Activated B cell treated with CpG ODN at 0.5 μM for 24 hours (primary cell): ENCODE results near the gene ST6GALNAC4. TPM values are rescaled to one million over a fixed set of nuclear protein-coding genes. Genes with fewer than 3 reads are reported as not detected.
A peak's percentile ranks its signal among the peaks of the same experiment; 100 is the strongest.

Experiments used
- ATAC-seq: fragments of 200-7000 bp; cut with Tn5 transposase; one replicate; pipeline ENCODE4 v1.10.0; 2021; ENCODE audit warnings: low read depth, mild to moderate bottlenecking, moderate library complexity
- CTCF ChIA-PET: fragments of 350-600 bp; sonication (Branson Sonifier 250); formaldehyde crosslinking; loops from one replicate; lab custom pipeline; 2021; ENCODE audit warnings: antibody characterized with exemption; lab: Charles Lee
- POLR2A ChIA-PET: fragments of 350-600 bp; sonication (Branson Sonifier 250); formaldehyde crosslinking; loops from one replicate; lab custom pipeline; 2021; ENCODE audit warnings: antibody characterized with exemption; lab: Charles Lee
- DNase-seq: peaks from one replicate; pipeline ENCODE4 v3.0.0; 2022
- H3K27ac Mint-ChIP-seq: one replicate; pipeline ENCODE4 v1.8.0; 2020; ENCODE audit warnings: mixed read lengths
- H3K27me3 Mint-ChIP-seq: one replicate; pipeline ENCODE4 v1.8.0; 2021; ENCODE audit warnings: mixed read lengths
- H3K36me3 Mint-ChIP-seq: one replicate; pipeline ENCODE4 v1.8.0; 2021; ENCODE audit warnings: low read depth, mixed read lengths
- H3K4me1 Mint-ChIP-seq: one replicate; pipeline ENCODE4 v1.8.0; 2021; ENCODE audit warnings: mixed read lengths
- H3K4me3 Mint-ChIP-seq: one replicate; pipeline ENCODE4 v1.8.0; 2020; ENCODE audit warnings: mild to moderate bottlenecking, mixed read lengths
- H3K9me3 Mint-ChIP-seq: one replicate; pipeline ENCODE4 v1.8.0; 2020; ENCODE audit warnings: mixed read lengths
- intact Hi-C: fragments of 100-400 bp; cut with micrococcal nuclease; formaldehyde crosslinking; loops from one replicate; pipeline ENCODE4 v1.15.1; 2024
- total RNA-seq: library from RNA; stranded (reverse); gene quantifications from 2 replicates; pipeline ENCODE4 v1.2.3, GENCODE V29; 2022
- TF ChIP-seq, protein P1 (sequence below): fragments of 200-600 bp; IDR thresholded peaks from one replicate; pipeline ENCODE4 v1.8.0; 2022; ENCODE audit warnings: antibody characterized with exemption, mild to moderate bottlenecking

Gene ST6GALNAC4
- total RNA-seq, 1 donor from 2014 or later, result 85.4 TPM

DNA sequence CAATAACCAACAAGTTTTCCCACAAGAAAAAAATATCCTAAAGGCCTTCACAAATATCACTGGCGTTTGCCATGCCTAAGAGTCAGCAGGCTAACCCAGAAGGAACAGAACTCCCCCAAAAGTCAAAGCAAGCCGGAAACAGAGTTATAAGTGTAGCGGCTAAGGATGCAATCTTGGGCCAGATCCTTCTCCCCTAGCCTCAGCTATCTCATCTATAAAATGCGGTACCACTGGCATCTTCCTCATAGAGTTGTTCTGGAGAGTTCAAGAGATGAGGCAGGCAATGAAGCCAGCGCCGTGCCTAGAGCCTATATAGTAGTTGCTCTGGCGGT is 20.2 kb upstream of the ST6GALNAC4 start:
- H3K36me3 Mint-ChIP-seq, result peaks cover 46% of the 10 kb centered on the region
- no peaks in the 10 kb centered on the region for H3K27me3 Mint-ChIP-seq
- H3K4me3 Mint-ChIP-seq, result peak overlapping the region; percentile 94
- intact Hi-C loops, result loop anchor here (1.0 kb wide), 1 partner anchor 20 kb away; the partner anchor contains the start of gene ST6GALNAC4
- TF ChIP-seq, protein P1, sequence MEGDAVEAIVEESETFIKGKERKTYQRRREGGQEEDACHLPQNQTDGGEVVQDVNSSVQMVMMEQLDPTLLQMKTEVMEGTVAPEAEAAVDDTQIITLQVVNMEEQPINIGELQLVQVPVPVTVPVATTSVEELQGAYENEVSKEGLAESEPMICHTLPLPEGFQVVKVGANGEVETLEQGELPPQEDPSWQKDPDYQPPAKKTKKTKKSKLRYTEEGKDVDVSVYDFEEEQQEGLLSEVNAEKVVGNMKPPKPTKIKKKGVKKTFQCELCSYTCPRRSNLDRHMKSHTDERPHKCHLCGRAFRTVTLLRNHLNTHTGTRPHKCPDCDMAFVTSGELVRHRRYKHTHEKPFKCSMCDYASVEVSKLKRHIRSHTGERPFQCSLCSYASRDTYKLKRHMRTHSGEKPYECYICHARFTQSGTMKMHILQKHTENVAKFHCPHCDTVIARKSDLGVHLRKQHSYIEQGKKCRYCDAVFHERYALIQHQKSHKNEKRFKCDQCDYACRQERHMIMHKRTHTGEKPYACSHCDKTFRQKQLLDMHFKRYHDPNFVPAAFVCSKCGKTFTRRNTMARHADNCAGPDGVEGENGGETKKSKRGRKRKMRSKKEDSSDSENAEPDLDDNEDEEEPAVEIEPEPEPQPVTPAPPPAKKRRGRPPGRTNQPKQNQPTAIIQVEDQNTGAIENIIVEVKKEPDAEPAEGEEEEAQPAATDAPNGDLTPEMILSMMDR, result no peak
- no peaks in the 10 kb centered on the region for H3K9me3 Mint-ChIP-seq
- DNase-seq (no peak), ATAC-seq (no peak)
- peaks cover 36% of the 10 kb centered on the region for H3K4me1 Mint-ChIP-seq
- POLR2A ChIA-PET, result interaction anchor here (0.7 to 1.6 kb wide), 9 partner anchors 13 to 191 kb away, joined by 3 to 7 read pairs (median 4); partner anchors contain the start of genes EEIG1, PTGES2 and SLC25A25
- peak overlapping the region; percentile 94 for H3K27ac Mint-ChIP-seq
- CTCF ChIA-PET, result interaction anchor here (0.6 to 1.0 kb wide), 2 partner anchors 16 to 450 kb away, joined by 4 to 6 read pairs; no protein-coding TSS in a partner anchor

DNA sequence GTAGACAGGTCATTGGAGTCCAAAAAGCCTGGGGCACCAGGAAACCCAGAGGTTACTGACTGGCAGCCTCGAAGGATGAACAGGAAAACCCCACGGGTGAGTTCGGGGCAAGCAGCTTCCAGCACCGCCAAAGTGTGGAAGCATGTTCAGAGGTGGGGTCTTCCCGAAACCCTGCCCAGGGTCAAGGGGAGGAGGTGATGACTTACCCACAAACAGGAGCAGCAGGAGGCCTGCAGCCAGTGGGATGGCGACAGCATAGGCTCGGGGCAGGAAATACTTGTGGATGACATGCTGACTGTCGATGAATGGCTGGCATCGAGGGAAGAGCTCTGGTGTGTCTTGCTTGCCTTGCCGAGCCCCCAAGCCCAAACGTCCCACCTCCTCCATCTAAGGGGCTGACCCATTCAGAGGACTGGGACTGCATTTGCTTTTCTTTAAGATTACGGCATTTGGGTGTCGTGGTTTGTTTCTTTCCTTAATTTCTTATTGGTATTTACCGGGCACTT is 19.6 kb upstream of the ST6GALNAC4 start:
- Mint-ChIP-seq H3K4me1 (peaks cover 40% of the 10 kb centered on the region), H3K4me3 (peak overlapping the region; percentile 94), H3K36me3 (peaks cover 41% of the 10 kb centered on the region), H3K27me3 (no peaks in the 10 kb centered on the region), H3K27ac (no peak overlapping the region), H3K9me3 (no peaks in the 10 kb centered on the region)
- CTCF ChIA-PET, result no interaction called here
- ATAC-seq (no peak), DNase-seq (no peak)
- TF ChIP-seq, protein P1, result no peak
- intact Hi-C loops, result no loop called here
- POLR2A ChIA-PET, result interaction anchor here (0.9 to 1.6 kb wide), 5 partner anchors 19 to 191 kb away, joined by 3 to 7 read pairs (median 5); partner anchors contain the start of genes EEIG1 and PTGES2

DNA sequence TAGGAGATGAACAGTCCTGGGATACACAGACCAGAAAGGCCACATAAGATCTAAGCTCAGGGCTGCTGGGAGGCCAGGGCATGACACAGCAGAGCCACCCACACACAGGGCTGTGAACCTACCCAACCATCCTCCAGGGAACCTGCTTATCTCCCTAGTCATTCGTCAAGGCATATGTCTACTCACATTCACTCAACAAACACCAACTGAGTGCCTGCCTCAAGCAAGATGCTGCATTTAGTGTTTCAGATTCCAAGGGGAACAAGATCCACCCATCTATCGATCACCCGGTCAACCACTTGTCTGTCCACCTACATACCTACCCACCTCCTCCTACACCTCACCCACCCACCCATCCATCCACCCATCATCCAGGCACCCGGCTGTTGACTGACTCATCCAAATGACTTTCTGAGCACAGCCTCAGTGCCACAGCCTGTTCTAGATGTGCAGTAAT is 19.0 kb upstream of the ST6GALNAC4 start:
- TF ChIP-seq, protein P1, result no peak
- POLR2A ChIA-PET, result interaction anchor here (0.5 kb wide), 1 partner anchor 19 kb away, joined by 3 read pairs; the partner anchor contains the start of gene ST6GALNAC4
- intact Hi-C loops, result no loop called here
- Mint-ChIP-seq H3K4me3 (peak overlapping the region; percentile 94), H3K27me3 (no peaks in the 10 kb centered on the region), H3K9me3 (no peaks in the 10 kb centered on the region), H3K36me3 (peaks cover 40% of the 10 kb centered on the region), H3K27ac (no peak overlapping the region), H3K4me1 (peaks cover 46% of the 10 kb centered on the region)
- no peak for ATAC-seq
- DNase-seq, result no peak
- CTCF ChIA-PET, result no interaction called here

DNA sequence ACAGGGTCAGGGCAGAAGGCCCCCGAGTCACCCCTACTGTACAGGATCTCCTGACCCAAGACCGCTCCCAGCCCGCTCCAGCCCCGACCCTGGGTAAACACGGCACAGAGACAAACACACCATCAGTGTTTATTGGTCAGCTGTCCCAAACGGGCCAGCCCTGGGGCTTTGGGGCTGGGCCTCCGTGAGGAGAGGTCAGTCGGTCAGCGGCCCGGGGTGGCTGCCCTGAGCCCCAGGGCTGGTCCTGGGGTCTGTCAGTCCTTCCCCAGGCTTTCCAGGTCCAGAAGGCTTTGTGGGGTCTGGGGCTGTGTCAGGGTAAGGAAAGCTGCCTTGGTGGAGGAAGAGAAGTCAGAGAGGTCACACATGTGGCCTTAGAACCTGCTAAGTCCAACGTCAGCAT is 18.1 kb upstream of the ST6GALNAC4 start:
- Mint-ChIP-seq H3K36me3 (peaks cover 33% of the 10 kb centered on the region), H3K9me3 (no peaks in the 10 kb centered on the region), H3K4me3 (peak overlapping the region; percentile 55), H3K27ac (no peak overlapping the region), H3K4me1 (peaks cover 49% of the 10 kb centered on the region), H3K27me3 (no peaks in the 10 kb centered on the region)
- TF ChIP-seq, protein P1, result no peak
- CTCF ChIA-PET, result no interaction called here
- ATAC-seq, result no peak
- intact Hi-C loops, result loop anchor here (5.0 kb wide), 1 partner anchor 323 kb away; the partner anchor contains the start of gene STXBP1
- DNase-seq, result no peak
- POLR2A ChIA-PET, result no interaction called here

DNA sequence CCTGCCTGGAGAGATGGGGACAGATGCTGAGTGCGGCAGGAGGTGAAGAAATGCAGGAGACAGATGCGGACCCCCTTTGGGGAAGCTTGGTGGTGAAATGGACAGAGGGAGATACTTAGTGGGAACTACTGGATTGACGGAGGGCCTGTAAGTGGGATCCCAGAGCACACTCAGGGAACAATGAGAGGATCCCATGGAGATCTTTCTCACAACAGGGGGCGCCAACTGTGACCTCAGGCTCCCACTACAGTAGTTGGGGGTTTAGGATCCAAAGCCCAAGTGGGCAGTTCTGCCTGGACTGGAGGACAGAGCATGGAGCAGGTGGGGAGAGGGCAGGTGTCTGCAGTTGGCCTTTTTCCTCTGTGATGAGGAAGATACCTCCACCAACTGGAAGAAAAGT is 17.4 kb upstream of the ST6GALNAC4 start:
- H3K36me3 Mint-ChIP-seq, result peaks cover 33% of the 10 kb centered on the region
- ChIA-PET POLR2A (interaction anchor here (0.6 kb wide), 1 partner anchor 170 kb away, joined by 8 read pairs; no protein-coding TSS in a partner anchor), CTCF (interaction anchor here (1.4 kb wide), 1 partner anchor 8 kb away, joined by 3 read pairs; no protein-coding TSS in a partner anchor)
- peaks cover 51% of the 10 kb centered on the region for H3K4me1 Mint-ChIP-seq
- no peaks in the 10 kb centered on the region for H3K27me3 Mint-ChIP-seq
- TF ChIP-seq, protein P1, result no peak
- H3K4me3 Mint-ChIP-seq, result no peak overlapping the region
- H3K9me3 Mint-ChIP-seq, result no peaks in the 10 kb centered on the region
- H3K27ac Mint-ChIP-seq, result no peak overlapping the region
- ATAC-seq (no peak), DNase-seq (no peak)
- intact Hi-C loops, result loop anchor here (5.0 kb wide), 1 partner anchor 322 kb away; the partner anchor contains the start of gene STXBP1
